B cell (primary cell): ENCODE data around the gene FUT9. TPM values are rescaled to one million over a fixed set of nuclear protein-coding genes. Genes with fewer than 3 reads are reported as not detected.

ENCODE experiments used
- ATAC-seq: fragments of 200-7000 bp; cut with Tn5 transposase; one replicate; pipeline ENCODE4 v1.10.0; 2021; ENCODE audit warnings: low read depth, mild to moderate bottlenecking, moderate number of reproducible peaks, moderate library complexity
- CTCF ChIA-PET: fragments of 350-600 bp; sonication (Branson Sonifier 250); formaldehyde crosslinking; loops from one replicate; lab custom pipeline; 2021; ENCODE audit warnings: antibody characterized with exemption, inconsistent platforms; lab: Charles Lee
- POLR2A ChIA-PET: fragments of 350-600 bp; sonication (Branson Sonifier 250); formaldehyde crosslinking; loops from one replicate; lab custom pipeline; 2021; ENCODE audit warnings: antibody characterized with exemption; lab: Charles Lee
- DNase-seq: peaks from one replicate; pipeline ENCODE4 v3.0.0; 2013
- H2AFZ ChIP-seq: 2 replicates; pipeline ENCODE4 v1.6.1; 2012; ENCODE audit warnings: mild to moderate bottlenecking, low read depth, low read length; ENCODE audit not compliant: insufficient read depth, poor library complexity, severe bottlenecking
- H3K27ac ChIP-seq, 2 donors: 1 replicate in 1 of 2; 2 replicates in 1 of 2; pipeline ENCODE4 v1.5.1; 2012 to 2013; ENCODE audit warnings: low read length in 2 of 2, mild to moderate bottlenecking in 2 of 2, moderate library complexity in 1 of 2
- H3K27me3 ChIP-seq, 4 experiments: fragments of 200-600 bp in 1 of 4; sonication (generic) in 1 of 4; replicated peaks in 1 of 4; 1 replicate in 2 of 4; 2 replicates in 2 of 4; pipeline versions ENCODE4 v1.6.1 to v1.7.0; 2013 to 2016; ENCODE audit warnings: low read length in 3 of 4, mild to moderate bottlenecking in 2 of 4, mixed read lengths in 1 of 4, moderate library complexity in 1 of 4; ENCODE audit not compliant: insufficient read depth in 4 of 4, control insufficient read depth in 3 of 4; ENCODE audit errors: control extremely low read depth in 1 of 4
- H3K36me3 ChIP-seq, 2 experiments: replicated peaks in 1 of 2; 1 replicate in 1 of 2; 2 replicates in 1 of 2; pipeline versions ENCODE4 v1.6.1 to v1.7.1; 2013; ENCODE audit warnings: low read length in 1 of 2; ENCODE audit not compliant: insufficient read depth in 2 of 2, control insufficient read depth in 1 of 2; ENCODE audit errors: control extremely low read depth in 1 of 2, extremely low read depth in 1 of 2
- H3K4me1 ChIP-seq, 2 donors: fragments of 200-600 bp in 1 of 2; sonication (generic) in 1 of 2; 1 replicate in 1 of 2; 2 replicates in 1 of 2; pipeline versions ENCODE4 v1.5.1 to v1.6.1; 2013 to 2017; ENCODE audit warnings: low read length in 2 of 2; ENCODE audit not compliant: control insufficient read depth in 2 of 2, insufficient read depth in 2 of 2
- H3K4me2 ChIP-seq: replicated peaks from 2 replicates; pipeline ENCODE3; 2012; ENCODE audit warnings: mild to moderate bottlenecking, low read depth, low read length; ENCODE audit not compliant: poor library complexity, severe bottlenecking
- H3K4me3 ChIP-seq, 5 experiments: fragments of 200-600 bp in 1 of 5; sonication (generic) in 1 of 5; 1 replicate in 3 of 5; 2 replicates in 2 of 5; pipeline versions ENCODE4 v1.5.1 to v1.7.0; 2011 to 2016; ENCODE audit warnings: low read length in 4 of 5, mild to moderate bottlenecking in 4 of 5, low read depth in 2 of 5, control low read depth in 1 of 5, moderate library complexity in 1 of 5; ENCODE audit not compliant: insufficient read depth in 1 of 5; ENCODE audit errors: control extremely low read depth in 1 of 5, extremely low read depth in 1 of 5
- H3K79me2 ChIP-seq: fragments of 200-600 bp; sonication (generic); one replicate; pipeline ENCODE4 v1.6.0; 2016; ENCODE audit warnings: low read length; ENCODE audit not compliant: control insufficient read depth, insufficient read depth
- H3K9ac ChIP-seq: fragments of 200-600 bp; sonication (generic); 2 replicates; pipeline ENCODE4 v1.6.1; 2017; ENCODE audit warnings: mild to moderate bottlenecking, low read length, moderate library complexity
- H3K9me3 ChIP-seq, 3 donors: one replicate each; pipeline versions ENCODE4 v1.6.1 to v1.7.1; 2013; ENCODE audit warnings: low read length in 2 of 3; ENCODE audit not compliant: control insufficient read depth in 2 of 3, insufficient read depth in 1 of 3; ENCODE audit errors: control extremely low read depth in 1 of 3
- H4K20me1 ChIP-seq: 2 replicates; pipeline ENCODE4 v1.6.0; 2012; ENCODE audit warnings: mild to moderate bottlenecking, low read length; ENCODE audit not compliant: insufficient read depth, control insufficient read depth, poor library complexity, severe bottlenecking
- H3K27ac Mint-ChIP-seq: one replicate; pipeline ENCODE4 v1.8.0; 2021; ENCODE audit warnings: mixed read lengths
- H3K27me3 Mint-ChIP-seq: one replicate; pipeline ENCODE4 v1.8.0; 2021; ENCODE audit warnings: mixed read lengths
- H3K4me1 Mint-ChIP-seq: one replicate; pipeline ENCODE4 v1.8.0; 2021; ENCODE audit warnings: mixed read lengths
- H3K4me3 Mint-ChIP-seq: one replicate; pipeline ENCODE4 v1.8.0; 2021; ENCODE audit warnings: mixed read lengths
- H3K9me3 Mint-ChIP-seq: one replicate; pipeline ENCODE4 v1.8.0; 2022; ENCODE audit warnings: mixed read lengths; ENCODE audit not compliant: insufficient read depth
- CTCF ChIP-seq: fragments of 200-600 bp; IDR thresholded peaks from one replicate; pipeline ENCODE4 v1.8.0; 2022; ENCODE audit warnings: antibody characterized with exemption, mild to moderate bottlenecking
- EZH2 ChIP-seq: IDR thresholded peaks from 2 replicates; pipeline ENCODE4 v1.6.1; 2012; ENCODE audit warnings: borderline replicate concordance, low read depth, mild to moderate bottlenecking, moderate library complexity, low read length; ENCODE audit not compliant: insufficient read depth, poor library complexity, severe bottlenecking
- WGBS: methylation state at CpG from one replicate; pipeline ENCODE4 v1.1.5; 2013; ENCODE audit warnings: missing lambda C conversion rate; ENCODE audit not compliant: insufficient coverage; 5-methylcytosine and 5-hydroxymethylcytosine counted together
- intact Hi-C: fragments of 100-400 bp; cut with micrococcal nuclease; formaldehyde crosslinking; loops from one replicate; pipeline ENCODE4 v1.10.0; 2022
- polyA minus RNA-seq: library from RNA; depleted of rRNA, polyadenylated mRNA; stranded (reverse); fragments of >200 nt; gene quantifications from 2 replicates; pipeline ENCODE4 v1.2.3, GENCODE V29; 2012
- polyA plus RNA-seq: library from polyadenylated mRNA; depleted of rRNA; stranded (reverse); fragments of >200 nt; gene quantifications from 2 replicates; pipeline ENCODE4 v1.2.3, GENCODE V29; 2012
- total RNA-seq, 2 donors: library from RNA; stranded (reverse); fragments of 120-200 nt in 1 of 2; gene quantifications; 1 replicate in 1 of 2; 2 replicates in 1 of 2; pipeline versions ENCODE4 v1.2.3 to v1.2.4, GENCODE V29; 2013 to 2022

FUT9 gene
- not detected in 2 replicates for total RNA-seq
- not detected for total RNA-seq (2013)
- polyA plus RNA-seq: not detected in 2 replicates
- polyA minus RNA-seq: under 0.01 TPM in 1 of 2 replicates, not detected in the other

GRCh38 chr6:96015518-96016333 is at the start of gene FUT9:
TSS of gene FUT9 (plus strand) at chr6:96015974. CDS start at chr6:96203156, 187,182 bp downstream.
- peaks cover 0 to 9% (median 0%) of the 10 kb centered on the region in 3 donors for H3K9me3 ChIP-seq
- H3K36me3 ChIP-seq: no peaks in the 10 kb centered on the region
- DNase-seq (no peak), ATAC-seq (no peak)
- H4K20me1 ChIP-seq: no peaks in the 10 kb centered on the region
- no peak within 1 kb of the TSS for H2AFZ ChIP-seq
- H3K4me2 ChIP-seq: no peak within 1 kb of the TSS
- TF ChIP-seq CTCF (no peak), EZH2 (no peak)
- no peaks in the 10 kb centered on the region for H3K4me1 Mint-ChIP-seq
- H3K79me2 ChIP-seq: no peaks in the 10 kb centered on the region
- H3K9me3 Mint-ChIP-seq: peaks cover 2% of the 10 kb centered on the region
- no peak within 1 kb of the TSS for H3K9ac ChIP-seq
- 11% methylated on average over 55 of the region's 62 CpGs for WGBS
- H3K4me1 ChIP-seq: no peaks in the 10 kb centered on the region
- ChIA-PET CTCF (no interaction called here), POLR2A (no interaction called here)
- no peak within 1 kb of the TSS for H3K27ac Mint-ChIP-seq
- H3K4me3 Mint-ChIP-seq: no peak within 1 kb of the TSS
- no peak within 1 kb of the TSS for H3K4me3 ChIP-seq
- H3K27me3 Mint-ChIP-seq: peaks cover 18% of the 10 kb centered on the region
- intact Hi-C loops: no loop called here
- no peak within 1 kb of the TSS for H3K27ac ChIP-seq
- H3K27me3 ChIP-seq: peaks cover 0 to 6% (median 3%) of the 10 kb centered on the region in 4 experiments

- CTCF ChIA-PET: no interaction called here
- no peaks in the 10 kb centered on the region for H3K27me3 Mint-ChIP-seq
- H3K4me3 ChIP-seq: no peak overlapping the region
- H3K79me2 ChIP-seq: no peaks in the 10 kb centered on the region
- no peak overlapping the region for H3K4me3 Mint-ChIP-seq
- intact Hi-C loops: no loop called here
- H3K4me2 ChIP-seq: no peak overlapping the region
- TF ChIP-seq CTCF (no peak), EZH2 (no peak)
- no peak overlapping the region for H3K27ac Mint-ChIP-seq
- no peak overlapping the region for H3K27ac ChIP-seq
- H3K4me1 ChIP-seq: no peaks in the 10 kb centered on the region
- no peak for DNase-seq
- H3K36me3 ChIP-seq: no peaks in the 10 kb centered on the region
- H4K20me1 ChIP-seq: no peaks in the 10 kb centered on the region
- peaks cover 0 to 5% (median 0%) of the 10 kb centered on the region in 3 donors for H3K9me3 ChIP-seq
- POLR2A ChIA-PET: no interaction called here
- no peak overlapping the region for H2AFZ ChIP-seq
- no peaks in the 10 kb centered on the region for H3K27me3 ChIP-seq
- no peak overlapping the region for H3K9ac ChIP-seq
- peaks cover 2% of the 10 kb centered on the region for H3K9me3 Mint-ChIP-seq
- no peak for ATAC-seq
- H3K4me1 Mint-ChIP-seq: no peaks in the 10 kb centered on the region
Measured at GRCh38 chr6:95967594-95967993, 48.2 kb upstream of the FUT9 start.
